Esophagus muscularis mucosa (tissue), 3 donors: ENCODE data around the gene RHBDL3.

Experiments
- CTCF ChIP-seq, 3 experiments: fragments of 200-600 bp in 2 of 3; fragments of 450-650 bp in 1 of 3; sonication (generic) in 2 of 3; IDR thresholded peaks; one replicate each; pipeline ENCODE4 v1.5.1; 2017 to 2019; ENCODE audit warnings: antibody characterized with exemption in 3 of 3, mild to moderate bottlenecking in 2 of 3, moderate library complexity in 1 of 3
- POLR2AphosphoS5 ChIP-seq, 2 donors: sonication (generic); formaldehyde crosslinking; IDR thresholded peaks; one replicate each; pipeline ENCODE4 v1.6.1; 2017; ENCODE audit warnings: antibody characterized with exemption in 2 of 2

- TF ChIP-seq CTCF (IDR thresholded peaks at IDR 0.05) (no peak), POLR2AphosphoS5 (IDR thresholded peaks at IDR 0.05) (no peak)
Measured at GRCh38 chr17:32266051-32266388, 388 bp downstream of the RHBDL3 start.
